AG04450 (cell line): Measurements from ENCODE around the gene LAMA4. TPM values are rescaled to one million over a fixed set of nuclear protein-coding genes. Genes with fewer than 3 reads are reported as not detected.

ENCODE experiments used
- CTCF ChIA-PET: fragments of 300-600, 350-600 bp; formaldehyde crosslinking; extraction: SDS; loops from one replicate; lab custom pipeline; 2022; ENCODE audit warnings: antibody characterized with exemption, inconsistent platforms; lab: Charles Lee
- POLR2A ChIA-PET: fragments of 350-600 bp; formaldehyde crosslinking; extraction: SDS; loops from one replicate; lab custom pipeline; 2021; ENCODE audit warnings: antibody characterized with exemption, inconsistent platforms; lab: Yijun Ruan, JAX
- DNase-seq: peaks from one replicate; pipeline ENCODE4 v3.0.0-alpha.2; 2011; ENCODE audit warnings: low read depth, low spot score
- H3K27ac ChIP-seq: one replicate; pipeline ENCODE4 v1.5.1; 2012; ENCODE audit warnings: low read depth, low read length, control low read depth
- H3K27me3 ChIP-seq: one replicate; pipeline ENCODE4 v1.6.0; 2012; ENCODE audit warnings: low read length; ENCODE audit not compliant: control insufficient read depth, insufficient read depth
- H3K4me3 ChIP-seq: 2 replicates; pipeline ENCODE4 v1.5.1; 2011; ENCODE audit warnings: mild to moderate bottlenecking, low read depth, low read length, control low read depth
- H3K9me3 ChIP-seq: 2 replicates; pipeline ENCODE4 v1.5.1; 2012; ENCODE audit warnings: low read length; ENCODE audit not compliant: control insufficient read depth, insufficient read depth
- CTCF ChIP-seq: IDR thresholded peaks from 2 replicates; pipeline ENCODE4 v1.5.1; 2011; ENCODE audit warnings: low read depth, low read length, control low read depth, inconsistent platforms
- polyA plus RNA-seq: library from polyadenylated mRNA; depleted of rRNA; stranded (reverse); fragments of >200 nt; gene quantifications from 2 replicates; pipeline ENCODE4 v1.2.3, GENCODE V29; 2011

The LAMA4 gene
- polyA plus RNA-seq, 1 experiment = 246 TPM

DNA sequence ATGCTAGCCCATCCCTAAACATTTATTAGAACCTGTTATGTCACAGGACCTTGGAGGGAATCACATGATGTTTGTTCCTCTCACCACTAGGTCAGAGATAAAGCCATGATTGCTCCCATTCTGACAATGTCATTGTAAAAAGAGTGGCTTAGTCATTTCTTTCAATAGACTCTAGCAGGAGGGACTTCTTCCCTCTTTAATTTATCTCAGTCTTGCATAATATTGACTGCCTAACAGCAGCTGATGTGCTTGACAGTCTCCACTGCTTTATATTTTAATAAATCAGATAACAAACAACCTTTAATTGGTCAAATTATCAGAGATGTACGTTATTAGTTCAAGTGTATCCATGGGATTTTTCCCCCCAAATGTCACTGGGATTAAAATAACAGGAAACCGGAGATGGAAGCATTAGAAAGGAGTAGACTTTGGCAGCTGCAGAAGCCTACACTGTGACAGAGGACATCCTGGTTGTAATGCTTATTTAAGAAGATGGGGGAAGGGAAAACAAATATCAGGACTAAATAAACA, 39.6 kb downstream of the LAMA4 start:
- CTCF ChIA-PET = no interaction called here
- no peak overlapping the region for H3K27ac ChIP-seq
- no peak overlapping the region for H3K4me3 ChIP-seq
- H3K9me3 ChIP-seq = no peaks in the 10 kb centered on the region
- DNase-seq = no peak
- H3K27me3 ChIP-seq = no peaks in the 10 kb centered on the region
- POLR2A ChIA-PET = no interaction called here
- TF ChIP-seq CTCF = no peak

- no peak for TF ChIP-seq CTCF
- no peak overlapping the region for H3K27ac ChIP-seq
- H3K4me3 ChIP-seq = no peak overlapping the region
- DNase-seq = no peak
- H3K27me3 ChIP-seq = no peaks in the 10 kb centered on the region
- CTCF ChIA-PET = no interaction called here
- POLR2A ChIA-PET = no interaction called here
- no peaks in the 10 kb centered on the region for H3K9me3 ChIP-seq
Observed at GRCh38 chr6:112210852-112211251, 43.5 kb downstream of the LAMA4 start.

DNA sequence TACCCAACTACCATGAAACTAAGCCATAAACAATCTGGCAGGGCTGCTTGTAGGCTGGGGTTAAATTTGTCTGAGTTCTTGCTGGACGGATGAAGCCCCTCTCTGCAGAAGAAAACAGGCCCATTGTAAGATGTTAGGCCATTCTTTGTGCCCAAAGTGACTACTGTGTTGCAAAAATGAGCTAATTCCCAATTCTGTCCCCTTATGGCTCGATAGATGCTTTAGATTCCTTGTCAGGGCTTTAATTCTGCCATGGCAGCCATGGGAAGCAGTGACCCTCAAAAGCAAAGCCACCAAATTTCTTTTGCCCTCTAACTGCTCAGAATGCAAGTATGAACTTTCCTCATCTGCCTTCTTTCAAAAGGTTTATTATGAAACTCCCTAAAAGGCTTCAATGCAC, 45.2 kb downstream of the LAMA4 start:
- no peak for TF ChIP-seq CTCF
- ChIA-PET POLR2A (interaction anchor here (1.1 kb wide), 1 partner anchor 28 kb away, joined by 3 read pairs; no protein-coding TSS in a partner anchor), CTCF (no interaction called here)
- Histone ChIP-seq H3K4me3 (no peak overlapping the region), H3K27ac (no peak overlapping the region), H3K9me3 (no peaks in the 10 kb centered on the region), H3K27me3 (no peaks in the 10 kb centered on the region)
- no peak for DNase-seq

GRCh38 chr6:112207776-112208175, 46.6 kb downstream of the LAMA4 start:
- no peak for DNase-seq
- CTCF ChIA-PET = interaction anchor here (0.6 kb wide), 1 partner anchor 28 kb away, joined by 3 read pairs; no protein-coding TSS in a partner anchor
- Histone ChIP-seq H3K4me3 (no peak overlapping the region), H3K9me3 (no peaks in the 10 kb centered on the region), H3K27ac (no peak overlapping the region), H3K27me3 (no peaks in the 10 kb centered on the region)
- POLR2A ChIA-PET = no interaction called here
- no peak for TF ChIP-seq CTCF

GRCh38 chr6:112207131-112207530, 47.2 kb downstream of the LAMA4 start:
- H3K27ac ChIP-seq = no peak overlapping the region
- H3K27me3 ChIP-seq = no peaks in the 10 kb centered on the region
- H3K9me3 ChIP-seq = no peaks in the 10 kb centered on the region
- TF ChIP-seq CTCF = no peak
- ChIA-PET POLR2A (no interaction called here), CTCF (no interaction called here)
- no peak for DNase-seq
- no peak overlapping the region for H3K4me3 ChIP-seq
